Measurements from ENCODE around the gene CAMKMT.

The CAMKMT gene

GRCh38 chr2:44569491-44569890 lies 207.7 kb downstream of the CAMKMT start:
- TF ChIP-seq CTCF (IDR thresholded peaks at IDR 0.05; ENCODE audit: low read depth, low read length), result no peak
- no peak for DNase-seq (ENCODE audit: extremely low read depth, low read depth)

GRCh38 chr2:44570271-44570670 lies 208.5 kb downstream of the CAMKMT start:
- TF ChIP-seq CTCF (IDR thresholded peaks at IDR 0.05; ENCODE audit: low read depth, low read length), result no peak
- DNase-seq (ENCODE audit: extremely low read depth, low read depth), result no peak

GRCh38 chr2:44570777-44571176 lies 209.0 kb downstream of the CAMKMT start:
- no peak for TF ChIP-seq CTCF (IDR thresholded peaks at IDR 0.05; ENCODE audit: low read depth, low read length)
- DNase-seq (ENCODE audit: extremely low read depth, low read depth), result no peak

- TF ChIP-seq CTCF (IDR thresholded peaks at IDR 0.05; ENCODE audit: low read depth, low read length), result no peak
- DNase-seq (ENCODE audit: extremely low read depth, low read depth), result no peak
Measured at GRCh38 chr2:44572196-44572900, 210.6 kb downstream of the CAMKMT start.

- TF ChIP-seq CTCF (IDR thresholded peaks at IDR 0.05; ENCODE audit: low read depth, low read length), result no peak
- no peak for DNase-seq (ENCODE audit: extremely low read depth, low read depth)
Measured at GRCh38 chr2:44573996-44574395, 212.2 kb downstream of the CAMKMT start.

GRCh38 chr2:44578471-44579093 lies 216.8 kb downstream of the CAMKMT start:
- TF ChIP-seq CTCF (IDR thresholded peaks at IDR 0.05; ENCODE audit: low read depth, low read length), result no peak

GRCh38 chr2:44579115-44579836 lies 217.5 kb downstream of the CAMKMT start:
- DNase-seq (ENCODE audit: extremely low read depth, low read depth), result no peak
- no peak for TF ChIP-seq CTCF (IDR thresholded peaks at IDR 0.05; ENCODE audit: low read depth, low read length)

More at GRCh38 chr2:44578471-44579093, 216.8 kb downstream of the CAMKMT start:
- peak; percentile 22 for DNase-seq (ENCODE audit: extremely low read depth, low read depth)

Data from AG09319 (cell line).